Measurements from ENCODE around the gene NDUFV3. TPM values are rescaled to one million over a fixed set of nuclear protein-coding genes. Genes with fewer than 3 reads are reported as not detected.

NDUFV3 gene
- polyA plus RNA-seq, 1 of the 3 experiments (the other 2 are of a cell fraction) = 32.9 TPM

DNA sequence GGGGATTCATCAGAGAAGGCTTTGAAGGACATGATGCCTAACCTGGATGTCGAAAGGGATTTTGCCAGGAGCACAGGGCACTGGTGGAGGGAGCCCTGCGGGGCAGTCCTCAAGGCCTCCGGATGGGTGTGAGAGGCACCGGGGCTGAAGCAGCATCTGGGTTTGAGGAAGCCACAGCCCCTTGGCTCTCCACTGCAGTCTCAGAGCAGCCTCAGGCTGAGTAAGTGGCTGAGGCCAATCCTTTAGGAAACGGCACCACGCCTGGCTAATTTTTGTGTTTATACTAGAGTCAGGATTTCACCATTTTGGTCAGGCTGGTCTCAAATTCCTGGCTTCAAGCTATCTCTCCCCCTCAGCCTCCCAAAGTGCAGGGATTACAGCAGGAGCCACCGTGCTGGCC lies 20.4 kb downstream of the NDUFV3 start:
- H3K9ac ChIP-seq = no peak overlapping the region
- ChIA-PET POLR2A (no interaction called here), CTCF (no interaction called here)
- no peak for DNase-seq
- no peaks in the 10 kb centered on the region for H3K27me3 ChIP-seq (ENCODE audit: insufficient read depth)
- no peak overlapping the region for H3K4me2 ChIP-seq
- H2AFZ ChIP-seq (ENCODE audit: low read depth) = no peak overlapping the region
- H3F3A ChIP-seq (replicated peaks; ENCODE audit: insufficient read depth) = peaks cover 6% of the 10 kb centered on the region
- peaks cover 11 to 22% of the 10 kb centered on the region in 2 experiments for H3K36me3 ChIP-seq (replicated peaks in 1 of 2; ENCODE audit: control insufficient read depth in 1 of 2, insufficient read depth in 2 of 2, low read length in 1 of 2)
- H3K4me1 ChIP-seq (ENCODE audit: control insufficient read depth in 1 of 2, insufficient read depth in 2 of 2, low read depth in 1 of 2, low read length in 1 of 2) = no peaks in the 10 kb centered on the region
- no peaks in the 10 kb centered on the region for H3K9me3 ChIP-seq
- no peaks in the 10 kb centered on the region for H3K79me2 ChIP-seq (ENCODE audit: insufficient read depth)
- no peaks in the 10 kb centered on the region for H4K20me1 ChIP-seq (ENCODE audit: insufficient read depth)
- H3K27ac ChIP-seq (ENCODE audit: low read depth in 2 of 2, low read length in 1 of 2) = no peak overlapping the region
- no peak for TF ChIP-seq YY1 (IDR thresholded peaks at IDR 0.05; ENCODE audit: low read depth)
- no peak for TF ChIP-seq FOXJ3 (CRISPR knock-in tag; IDR thresholded peaks at IDR 0.05)
- TF ChIP-seq RCOR1 (IDR thresholded peaks at IDR 0.05; ENCODE audit: low read length) = no peak
- TF ChIP-seq FOXM1 (IDR thresholded peaks at IDR 0.05; ENCODE audit: low read depth) = no peak
- TF ChIP-seq, protein P1, sequence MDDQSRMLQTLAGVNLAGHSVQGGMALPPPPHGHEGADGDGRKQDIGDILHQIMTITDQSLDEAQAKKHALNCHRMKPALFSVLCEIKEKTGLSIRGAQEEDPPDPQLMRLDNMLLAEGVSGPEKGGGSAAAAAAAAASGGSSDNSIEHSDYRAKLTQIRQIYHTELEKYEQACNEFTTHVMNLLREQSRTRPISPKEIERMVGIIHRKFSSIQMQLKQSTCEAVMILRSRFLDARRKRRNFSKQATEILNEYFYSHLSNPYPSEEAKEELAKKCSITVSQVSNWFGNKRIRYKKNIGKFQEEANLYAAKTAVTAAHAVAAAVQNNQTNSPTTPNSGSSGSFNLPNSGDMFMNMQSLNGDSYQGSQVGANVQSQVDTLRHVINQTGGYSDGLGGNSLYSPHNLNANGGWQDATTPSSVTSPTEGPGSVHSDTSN (IDR thresholded peaks at IDR 0.05) = no peak
- no peak for TF ChIP-seq ELF1 (IDR thresholded peaks at IDR 0.05)
- TF ChIP-seq RAD21 (IDR thresholded peaks at IDR 0.05; ENCODE audit: low read length) = no peak
- TF ChIP-seq, protein P2, sequence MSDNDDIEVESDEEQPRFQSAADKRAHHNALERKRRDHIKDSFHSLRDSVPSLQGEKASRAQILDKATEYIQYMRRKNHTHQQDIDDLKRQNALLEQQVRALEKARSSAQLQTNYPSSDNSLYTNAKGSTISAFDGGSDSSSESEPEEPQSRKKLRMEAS (IDR thresholded peaks at IDR 0.05; ENCODE audit: low read depth) = no peak
- no peak for TF ChIP-seq EP300 (IDR thresholded peaks at IDR 0.05; ENCODE audit: borderline replicate concordance in 1 of 2, low read depth in 1 of 2, low read length in 1 of 2)
- TF ChIP-seq CHD2 (IDR thresholded peaks at IDR 0.05; ENCODE audit: low read length, partially characterized antibody) = no peak
- no peak for TF ChIP-seq TEAD4 (IDR thresholded peaks at IDR 0.05; ENCODE audit: borderline replicate concordance, insufficient read depth)
- TF ChIP-seq, protein P3, sequence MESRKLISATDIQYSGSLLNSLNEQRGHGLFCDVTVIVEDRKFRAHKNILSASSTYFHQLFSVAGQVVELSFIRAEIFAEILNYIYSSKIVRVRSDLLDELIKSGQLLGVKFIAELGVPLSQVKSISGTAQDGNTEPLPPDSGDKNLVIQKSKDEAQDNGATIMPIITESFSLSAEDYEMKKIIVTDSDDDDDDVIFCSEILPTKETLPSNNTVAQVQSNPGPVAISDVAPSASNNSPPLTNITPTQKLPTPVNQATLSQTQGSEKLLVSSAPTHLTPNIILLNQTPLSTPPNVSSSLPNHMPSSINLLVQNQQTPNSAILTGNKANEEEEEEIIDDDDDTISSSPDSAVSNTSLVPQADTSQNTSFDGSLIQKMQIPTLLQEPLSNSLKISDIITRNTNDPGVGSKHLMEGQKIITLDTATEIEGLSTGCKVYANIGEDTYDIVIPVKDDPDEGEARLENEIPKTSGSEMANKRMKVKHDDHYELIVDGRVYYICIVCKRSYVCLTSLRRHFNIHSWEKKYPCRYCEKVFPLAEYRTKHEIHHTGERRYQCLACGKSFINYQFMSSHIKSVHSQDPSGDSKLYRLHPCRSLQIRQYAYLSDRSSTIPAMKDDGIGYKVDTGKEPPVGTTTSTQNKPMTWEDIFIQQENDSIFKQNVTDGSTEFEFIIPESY (IDR thresholded peaks at IDR 0.05; ENCODE audit: borderline replicate concordance, low read depth) = no peak
- TF ChIP-seq NFIC (IDR thresholded peaks at IDR 0.05; ENCODE audit: borderline replicate concordance) = no peak
- TF ChIP-seq, protein P4, sequence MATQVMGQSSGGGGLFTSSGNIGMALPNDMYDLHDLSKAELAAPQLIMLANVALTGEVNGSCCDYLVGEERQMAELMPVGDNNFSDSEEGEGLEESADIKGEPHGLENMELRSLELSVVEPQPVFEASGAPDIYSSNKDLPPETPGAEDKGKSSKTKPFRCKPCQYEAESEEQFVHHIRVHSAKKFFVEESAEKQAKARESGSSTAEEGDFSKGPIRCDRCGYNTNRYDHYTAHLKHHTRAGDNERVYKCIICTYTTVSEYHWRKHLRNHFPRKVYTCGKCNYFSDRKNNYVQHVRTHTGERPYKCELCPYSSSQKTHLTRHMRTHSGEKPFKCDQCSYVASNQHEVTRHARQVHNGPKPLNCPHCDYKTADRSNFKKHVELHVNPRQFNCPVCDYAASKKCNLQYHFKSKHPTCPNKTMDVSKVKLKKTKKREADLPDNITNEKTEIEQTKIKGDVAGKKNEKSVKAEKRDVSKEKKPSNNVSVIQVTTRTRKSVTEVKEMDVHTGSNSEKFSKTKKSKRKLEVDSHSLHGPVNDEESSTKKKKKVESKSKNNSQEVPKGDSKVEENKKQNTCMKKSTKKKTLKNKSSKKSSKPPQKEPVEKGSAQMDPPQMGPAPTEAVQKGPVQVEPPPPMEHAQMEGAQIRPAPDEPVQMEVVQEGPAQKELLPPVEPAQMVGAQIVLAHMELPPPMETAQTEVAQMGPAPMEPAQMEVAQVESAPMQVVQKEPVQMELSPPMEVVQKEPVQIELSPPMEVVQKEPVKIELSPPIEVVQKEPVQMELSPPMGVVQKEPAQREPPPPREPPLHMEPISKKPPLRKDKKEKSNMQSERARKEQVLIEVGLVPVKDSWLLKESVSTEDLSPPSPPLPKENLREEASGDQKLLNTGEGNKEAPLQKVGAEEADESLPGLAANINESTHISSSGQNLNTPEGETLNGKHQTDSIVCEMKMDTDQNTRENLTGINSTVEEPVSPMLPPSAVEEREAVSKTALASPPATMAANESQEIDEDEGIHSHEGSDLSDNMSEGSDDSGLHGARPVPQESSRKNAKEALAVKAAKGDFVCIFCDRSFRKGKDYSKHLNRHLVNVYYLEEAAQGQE (IDR thresholded peaks at IDR 0.05; ENCODE audit: low read depth, low read length) = no peak
- no peaks in the 10 kb centered on the region for H3K9me2 ChIP-seq
- 100% methylated on average over 2 of the region's 7 CpGs for whole genome bisulfite sequencing (ENCODE audit: low lambda C conversion rate)
- H3K4me3 ChIP-seq (ENCODE audit: low read depth in 2 of 2, low read length in 1 of 2) = no peak overlapping the region

Data from SK-N-SH (cell line).